GM20000 (cell line): ENCODE results near the gene CNNM3.
A peak's percentile ranks its signal among the peaks of the same experiment; 100 is the strongest.

ENCODE experiments used
- DNase-seq: peaks from one replicate; pipeline ENCODE4 v3.0.0; 2012; ENCODE audit warnings: low spot score
- TF ChIP-seq, protein P1 (sequence below): IDR thresholded peaks from 2 replicates; pipeline ENCODE4 v1.5.1; 2012; ENCODE audit warnings: mild to moderate bottlenecking, control low read depth; ENCODE audit errors: extremely low read depth, missing control alignments

Gene CNNM3

DNA sequence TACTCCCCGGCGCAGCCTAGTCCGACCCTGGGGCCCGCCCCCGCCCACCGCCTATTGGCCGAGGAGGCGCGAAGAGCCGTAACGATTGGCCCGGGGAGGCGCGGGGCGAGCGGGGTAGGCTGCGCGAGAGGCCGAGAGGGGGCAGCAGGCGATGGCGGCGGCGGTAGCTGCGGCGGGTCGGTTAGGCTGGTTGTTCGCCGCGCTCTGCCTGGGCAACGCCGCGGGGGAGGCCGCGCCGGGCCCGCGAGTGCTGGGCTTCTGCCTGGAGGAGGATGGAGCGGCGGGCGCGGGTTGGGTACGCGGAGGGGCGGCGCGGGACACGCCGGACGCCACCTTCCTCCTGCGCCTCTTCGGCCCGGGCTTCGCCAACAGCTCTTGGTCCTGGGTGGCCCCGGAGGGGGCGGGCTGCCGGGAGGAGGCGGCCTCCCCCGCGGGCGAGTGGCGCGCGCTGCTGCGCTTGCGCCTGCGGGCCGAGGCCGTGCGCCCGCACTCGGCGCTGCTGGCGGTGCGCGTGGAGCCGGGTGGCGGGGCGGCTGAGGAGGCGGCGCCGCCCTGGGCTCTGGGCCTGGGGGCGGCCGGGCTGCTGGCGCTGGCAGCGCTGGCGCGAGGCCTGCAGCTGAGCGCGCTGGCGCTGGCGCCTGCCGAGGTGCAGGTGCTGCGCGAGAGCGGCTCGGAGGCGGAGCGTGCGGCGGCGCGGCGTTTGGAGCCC, at the start of gene CNNM3:
CNNM3 (plus strand) TSS at position 142 of the 709 bp plus-strand sequence; CDS start at position 152, 10 bp downstream.
- DNase-seq, result peak; percentile 100
- TF ChIP-seq, protein P1, sequence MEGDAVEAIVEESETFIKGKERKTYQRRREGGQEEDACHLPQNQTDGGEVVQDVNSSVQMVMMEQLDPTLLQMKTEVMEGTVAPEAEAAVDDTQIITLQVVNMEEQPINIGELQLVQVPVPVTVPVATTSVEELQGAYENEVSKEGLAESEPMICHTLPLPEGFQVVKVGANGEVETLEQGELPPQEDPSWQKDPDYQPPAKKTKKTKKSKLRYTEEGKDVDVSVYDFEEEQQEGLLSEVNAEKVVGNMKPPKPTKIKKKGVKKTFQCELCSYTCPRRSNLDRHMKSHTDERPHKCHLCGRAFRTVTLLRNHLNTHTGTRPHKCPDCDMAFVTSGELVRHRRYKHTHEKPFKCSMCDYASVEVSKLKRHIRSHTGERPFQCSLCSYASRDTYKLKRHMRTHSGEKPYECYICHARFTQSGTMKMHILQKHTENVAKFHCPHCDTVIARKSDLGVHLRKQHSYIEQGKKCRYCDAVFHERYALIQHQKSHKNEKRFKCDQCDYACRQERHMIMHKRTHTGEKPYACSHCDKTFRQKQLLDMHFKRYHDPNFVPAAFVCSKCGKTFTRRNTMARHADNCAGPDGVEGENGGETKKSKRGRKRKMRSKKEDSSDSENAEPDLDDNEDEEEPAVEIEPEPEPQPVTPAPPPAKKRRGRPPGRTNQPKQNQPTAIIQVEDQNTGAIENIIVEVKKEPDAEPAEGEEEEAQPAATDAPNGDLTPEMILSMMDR, result peak; percentile 45

DNA sequence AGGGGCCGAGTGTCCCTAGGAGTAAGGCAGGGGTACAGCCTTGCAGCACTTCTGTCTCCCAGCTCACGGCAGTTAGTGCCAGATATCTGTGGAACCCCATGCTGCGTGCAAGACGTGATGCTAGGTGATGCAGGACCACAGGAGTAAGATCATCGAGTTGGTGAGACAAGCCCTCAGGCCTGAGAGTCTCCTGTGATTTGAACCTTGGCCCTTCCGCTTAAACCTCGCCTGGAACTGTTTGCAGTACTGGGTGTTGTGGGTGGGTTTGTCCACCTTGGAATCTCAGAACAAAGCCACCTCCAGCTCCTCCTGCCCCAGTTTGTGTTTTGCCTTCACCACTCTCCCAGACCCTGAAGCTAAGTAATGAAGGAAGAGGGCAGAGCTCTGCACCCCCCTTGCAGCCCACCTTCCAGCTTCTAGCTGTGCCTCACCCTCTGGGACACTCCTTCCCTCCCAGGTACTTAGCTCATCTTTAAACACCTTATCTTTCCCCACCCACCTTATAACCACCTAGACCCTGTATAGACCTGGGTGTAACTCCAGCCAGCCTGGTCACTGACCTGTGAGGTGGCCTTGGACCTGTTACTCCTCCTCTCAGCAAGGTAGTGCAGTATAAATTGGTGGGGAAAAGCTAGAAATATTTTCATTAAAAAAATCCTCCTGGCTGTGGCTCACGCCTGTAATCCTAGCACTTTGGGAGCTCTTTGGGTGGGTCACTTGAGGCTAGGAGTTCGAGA, 48.8 kb upstream of the CNNM3 start:
- DNase-seq, result no peak
- TF ChIP-seq, protein P1, result no peak

DNA sequence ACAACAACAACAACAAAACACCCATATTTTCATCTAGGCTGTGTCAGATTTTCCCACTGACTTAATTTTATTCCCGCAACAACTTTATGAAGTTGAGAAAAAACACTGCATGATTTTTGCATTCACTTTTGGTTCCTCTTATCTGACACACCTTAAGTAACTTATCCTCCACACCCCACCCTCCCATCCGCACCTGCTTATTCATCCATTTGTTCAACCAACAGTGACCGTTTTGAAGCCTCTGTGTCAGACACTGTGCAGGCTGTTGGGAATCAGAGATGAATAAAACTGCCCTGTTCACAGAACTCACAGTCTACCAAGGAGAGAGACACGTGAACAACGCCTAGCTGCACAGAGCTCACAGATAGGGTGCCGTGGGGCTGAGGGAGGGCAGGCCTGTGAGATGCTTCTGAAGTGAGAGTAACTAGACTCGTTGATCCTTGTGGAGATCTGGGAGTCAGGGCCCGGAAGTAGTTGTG, 47.9 kb upstream of the CNNM3 start:
- DNase-seq, result peak; percentile 46
- TF ChIP-seq, protein P1, result no peak

DNA sequence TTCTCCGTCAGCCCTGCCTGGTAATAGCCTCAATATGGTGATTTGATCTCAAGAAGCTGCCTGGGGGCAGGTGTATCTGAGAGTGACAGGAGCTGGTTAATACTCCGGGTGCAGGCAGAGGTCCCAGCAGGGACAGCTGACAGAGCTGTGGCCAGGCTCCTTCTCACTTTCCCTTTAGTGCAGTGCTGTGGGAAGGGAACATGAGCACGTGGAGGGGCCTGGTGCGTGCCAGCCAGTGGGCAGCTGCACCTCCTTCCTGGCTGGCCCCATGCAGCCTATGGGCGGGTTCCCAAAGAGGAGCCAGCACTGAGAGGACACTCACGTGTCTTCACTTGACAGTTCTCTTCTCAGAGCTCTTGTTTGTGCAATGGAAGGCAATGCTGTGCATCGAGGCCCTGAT, 46.3 kb upstream of the CNNM3 start:
- TF ChIP-seq, protein P1, result no peak
- DNase-seq, result no peak

DNA sequence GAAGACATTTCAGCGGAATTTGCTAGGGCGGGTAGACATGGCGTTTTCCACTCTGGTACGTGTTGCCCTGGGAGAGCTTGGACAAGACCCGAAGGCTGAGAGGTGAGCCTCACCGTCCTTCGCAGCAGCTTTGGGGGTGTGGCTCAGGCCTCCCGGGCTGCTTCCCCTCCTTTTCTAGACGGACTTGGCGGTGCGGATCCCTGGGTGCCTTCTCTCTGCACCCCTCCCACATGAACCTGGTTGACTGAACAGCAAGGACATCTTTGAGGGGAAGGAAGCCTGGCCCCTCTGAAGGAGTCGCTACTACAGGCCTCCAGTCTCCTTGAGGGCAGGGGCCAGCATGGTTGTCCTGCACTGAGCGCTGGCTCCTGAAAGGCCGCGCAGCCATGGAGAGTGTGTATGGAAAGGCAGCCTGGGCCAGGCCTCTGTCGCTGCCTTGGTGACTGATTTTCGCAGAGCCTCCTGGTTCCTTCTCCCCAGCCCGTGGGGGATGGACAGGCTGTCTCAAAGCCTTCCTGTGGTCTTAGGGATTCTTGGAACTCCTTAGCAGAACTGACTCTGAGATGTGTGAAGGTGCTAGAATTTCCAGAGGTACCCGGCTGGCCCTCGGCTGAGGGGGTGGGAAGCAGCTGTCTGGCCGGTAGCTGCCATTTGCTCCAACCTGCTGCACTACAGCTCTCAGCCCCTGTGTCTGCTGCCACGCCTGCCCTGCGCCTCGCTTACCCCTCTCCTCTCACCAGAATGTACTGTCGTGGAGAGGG, 45.4 kb upstream of the CNNM3 start:
- TF ChIP-seq, protein P1, result no peak
- DNase-seq, result no peak

DNA sequence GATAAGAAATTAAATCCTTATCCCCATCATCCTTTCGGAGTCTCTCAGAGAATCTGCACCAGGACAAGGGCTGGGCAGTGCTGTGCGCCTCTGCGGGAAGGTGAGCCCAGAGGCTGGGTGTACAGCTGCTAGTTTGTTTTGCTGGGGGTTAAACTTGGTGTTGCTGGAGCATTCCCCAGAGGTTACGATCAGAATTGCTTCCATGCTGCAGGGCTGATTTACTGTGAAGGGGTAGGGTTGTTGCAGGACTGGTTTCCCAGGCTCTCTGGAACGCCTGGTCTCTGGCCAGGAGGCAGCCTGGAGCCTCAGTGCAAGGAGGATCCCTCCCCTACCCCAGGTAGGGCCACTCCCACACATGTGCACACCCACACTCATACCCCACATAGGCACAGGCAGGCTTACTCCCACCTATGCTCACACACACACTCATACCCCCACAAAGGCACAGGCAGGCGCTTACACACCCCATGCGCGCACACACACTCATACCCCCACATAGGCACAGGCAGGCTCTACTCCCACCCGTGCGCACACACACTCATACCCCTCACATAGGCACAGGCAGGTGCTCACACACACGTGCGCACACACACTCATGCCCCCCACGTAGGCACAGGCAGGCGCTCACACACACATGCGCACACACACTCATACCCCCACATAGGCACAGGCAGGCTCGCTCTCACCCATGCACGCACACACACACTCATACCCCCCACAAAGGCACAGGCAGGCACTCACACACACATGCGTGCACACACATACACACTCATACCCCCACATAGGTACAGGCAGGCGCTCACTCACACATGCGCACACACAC, 44.1 kb upstream of the CNNM3 start:
- DNase-seq, result no peak
- TF ChIP-seq, protein P1, result no peak
